Neural cell (in vitro differentiated cells): ENCODE measurements around the gene PCGF3. TPM values are rescaled to one million over a fixed set of nuclear protein-coding genes. Genes with fewer than 3 reads are reported as not detected.

ENCODE experiments used
- H2AFZ ChIP-seq: fragments of 200-600, 300-800 bp; sonication (generic), shearing (Covaris generic); 2 replicates; pipeline ENCODE4 v1.6.0; 2014; ENCODE audit warnings: low read depth, mild to moderate bottlenecking, antibody characterized with exemption, low read length, moderate library complexity
- H3F3A ChIP-seq: fragments of 200-600 bp; shearing (Covaris generic); 2 replicates; pipeline ENCODE4 v1.6.1; 2016; ENCODE audit warnings: mild to moderate bottlenecking, moderate library complexity, mixed read lengths, antibody characterized with exemption, low read length; ENCODE audit not compliant: insufficient read depth, poor library complexity, severe bottlenecking
- H3K27ac ChIP-seq: fragments of 200-600, 300-800 bp; sonication (generic), shearing (Covaris generic); 2 replicates; pipeline ENCODE4 v1.5.1; 2014; ENCODE audit warnings: mild to moderate bottlenecking, low read length, moderate library complexity
- H3K27me3 ChIP-seq: fragments of 300-800, 200-600 bp; sonication (generic), shearing (Covaris generic); 2 replicates; pipeline ENCODE4 v1.6.0; 2014; ENCODE audit warnings: mild to moderate bottlenecking, low read depth, low read length, moderate library complexity; ENCODE audit not compliant: insufficient read depth
- H3K36me3 ChIP-seq: fragments of 300-800, 200-600 bp; sonication (generic), shearing (Covaris generic); 2 replicates; pipeline ENCODE4 v1.5.1; 2014; ENCODE audit warnings: mild to moderate bottlenecking, antibody characterized with exemption, low read length, moderate library complexity; ENCODE audit not compliant: insufficient read depth
- H3K4me2 ChIP-seq: fragments of 300-800, 200-600 bp; sonication (generic), shearing (Covaris generic); 2 replicates; pipeline ENCODE4 v1.6.0; 2014; ENCODE audit warnings: mild to moderate bottlenecking, low read length
- H3K4me3 ChIP-seq: fragments of 300-800, 200-600 bp; sonication (generic), shearing (Covaris generic); 2 replicates; pipeline ENCODE4 v1.5.1; 2014; ENCODE audit warnings: mild to moderate bottlenecking, low read length, moderate library complexity
- H3K79me2 ChIP-seq: fragments of 200-600 bp; shearing (Covaris generic); replicated peaks from 2 replicates; pipeline ENCODE4 v1.6.0; 2014; ENCODE audit warnings: mild to moderate bottlenecking, low read length, moderate library complexity; ENCODE audit not compliant: insufficient read depth
- H3K9ac ChIP-seq: fragments of 300-800, 200-600 bp; sonication (generic), shearing (Covaris generic); 2 replicates; pipeline ENCODE4 v1.6.1; 2016; ENCODE audit warnings: mild to moderate bottlenecking, low read length, mixed read lengths
- H3K9me2 ChIP-seq: fragments of 200-600 bp; shearing (Covaris generic); 2 replicates; pipeline ENCODE4 v1.6.1; 2016; ENCODE audit warnings: mild to moderate bottlenecking, low read length, mixed read lengths; ENCODE audit not compliant: insufficient read depth
- H3K9me3 ChIP-seq: fragments of 200-600, 300-800 bp; sonication (generic), shearing (Covaris generic); 2 replicates; pipeline ENCODE4 v1.6.1; 2016; ENCODE audit warnings: mild to moderate bottlenecking, mixed run types, low read length, moderate library complexity, mixed read lengths
- H4K20me1 ChIP-seq: fragments of 200-600 bp; shearing (Covaris generic); 2 replicates; pipeline ENCODE4 v1.6.1; 2016; ENCODE audit warnings: mild to moderate bottlenecking, mixed run types; ENCODE audit not compliant: insufficient read depth
- CTCF ChIP-seq: fragments of 450-650 bp; IDR thresholded peaks from 2 replicates; pipeline ENCODE4 v1.5.1; 2014; ENCODE audit warnings: antibody characterized with exemption, mild to moderate bottlenecking, moderate library complexity; ENCODE audit not compliant: poor library complexity, severe bottlenecking
- EP300 ChIP-seq: fragments of 450-650 bp; conservative IDR thresholded peaks from 2 replicates; pipeline ENCODE4 v1.6.1; 2014; ENCODE audit warnings: antibody characterized with exemption, mild to moderate bottlenecking, moderate library complexity; ENCODE audit not compliant: poor library complexity, severe bottlenecking
- EZH2 ChIP-seq: fragments of 200-600, 300-800 bp; shearing (Covaris generic), sonication (generic); IDR thresholded peaks from 2 replicates; pipeline ENCODE4 v1.6.1; 2014; ENCODE audit warnings: antibody characterized with exemption, low read length, borderline replicate concordance, mild to moderate bottlenecking; ENCODE audit not compliant: insufficient read depth, poor library complexity, severe bottlenecking
- MXI1 ChIP-seq: fragments of 450-650 bp; conservative IDR thresholded peaks from 2 replicates; pipeline ENCODE4 v1.6.1; 2014; ENCODE audit warnings: antibody characterized with exemption, mild to moderate bottlenecking; ENCODE audit not compliant: poor library complexity, severe bottlenecking
- POLR2AphosphoS5 ChIP-seq: IDR thresholded peaks from 2 replicates; pipeline ENCODE4 v1.6.1; 2012
- RAD21 ChIP-seq: fragments of 450-650 bp; conservative IDR thresholded peaks from 2 replicates; pipeline ENCODE4 v1.6.1; 2014; ENCODE audit warnings: antibody characterized with exemption, mild to moderate bottlenecking, moderate library complexity
- SMC3 ChIP-seq: fragments of 450-650 bp; conservative IDR thresholded peaks from 2 replicates; pipeline ENCODE4 v1.6.1; 2014; ENCODE audit warnings: antibody characterized with exemption, mild to moderate bottlenecking, moderate library complexity; ENCODE audit not compliant: poor library complexity
- TAF1 ChIP-seq: IDR thresholded peaks from 2 replicates; pipeline ENCODE4 v1.6.1; 2012; ENCODE audit warnings: low read depth
- polyA plus RNA-seq: library from polyadenylated mRNA; depleted of rRNA; stranded (reverse); fragments of >200 nt; gene quantifications from 2 replicates; pipeline ENCODE4 v1.2.3, GENCODE V29; 2014
- TF ChIP-seq, protein P1 (sequence below): IDR thresholded peaks from 2 replicates; pipeline ENCODE4 v1.6.1; 2012; ENCODE audit warnings: borderline replicate concordance

PCGF3 gene
- polyA plus RNA-seq, 1 donor from 2014 or later: 117 TPM

- H3K4me2 ChIP-seq: no peak overlapping the region
- no peaks in the 10 kb centered on the region for H4K20me1 ChIP-seq
- no peaks in the 10 kb centered on the region for H3K9me2 ChIP-seq
- peaks cover 31% of the 10 kb centered on the region for H3K27me3 ChIP-seq
- no peak overlapping the region for H3K9ac ChIP-seq
- no peaks in the 10 kb centered on the region for H3K36me3 ChIP-seq
- no peaks in the 10 kb centered on the region for H3K9me3 ChIP-seq
- H3F3A ChIP-seq: no peaks in the 10 kb centered on the region
- no peak for TF ChIP-seq RAD21
- TF ChIP-seq EP300: no peak
- TF ChIP-seq CTCF: no peak
- no peak for TF ChIP-seq MXI1
- no peak for TF ChIP-seq EZH2
- TF ChIP-seq, protein P1, sequence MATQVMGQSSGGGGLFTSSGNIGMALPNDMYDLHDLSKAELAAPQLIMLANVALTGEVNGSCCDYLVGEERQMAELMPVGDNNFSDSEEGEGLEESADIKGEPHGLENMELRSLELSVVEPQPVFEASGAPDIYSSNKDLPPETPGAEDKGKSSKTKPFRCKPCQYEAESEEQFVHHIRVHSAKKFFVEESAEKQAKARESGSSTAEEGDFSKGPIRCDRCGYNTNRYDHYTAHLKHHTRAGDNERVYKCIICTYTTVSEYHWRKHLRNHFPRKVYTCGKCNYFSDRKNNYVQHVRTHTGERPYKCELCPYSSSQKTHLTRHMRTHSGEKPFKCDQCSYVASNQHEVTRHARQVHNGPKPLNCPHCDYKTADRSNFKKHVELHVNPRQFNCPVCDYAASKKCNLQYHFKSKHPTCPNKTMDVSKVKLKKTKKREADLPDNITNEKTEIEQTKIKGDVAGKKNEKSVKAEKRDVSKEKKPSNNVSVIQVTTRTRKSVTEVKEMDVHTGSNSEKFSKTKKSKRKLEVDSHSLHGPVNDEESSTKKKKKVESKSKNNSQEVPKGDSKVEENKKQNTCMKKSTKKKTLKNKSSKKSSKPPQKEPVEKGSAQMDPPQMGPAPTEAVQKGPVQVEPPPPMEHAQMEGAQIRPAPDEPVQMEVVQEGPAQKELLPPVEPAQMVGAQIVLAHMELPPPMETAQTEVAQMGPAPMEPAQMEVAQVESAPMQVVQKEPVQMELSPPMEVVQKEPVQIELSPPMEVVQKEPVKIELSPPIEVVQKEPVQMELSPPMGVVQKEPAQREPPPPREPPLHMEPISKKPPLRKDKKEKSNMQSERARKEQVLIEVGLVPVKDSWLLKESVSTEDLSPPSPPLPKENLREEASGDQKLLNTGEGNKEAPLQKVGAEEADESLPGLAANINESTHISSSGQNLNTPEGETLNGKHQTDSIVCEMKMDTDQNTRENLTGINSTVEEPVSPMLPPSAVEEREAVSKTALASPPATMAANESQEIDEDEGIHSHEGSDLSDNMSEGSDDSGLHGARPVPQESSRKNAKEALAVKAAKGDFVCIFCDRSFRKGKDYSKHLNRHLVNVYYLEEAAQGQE: no peak
- TF ChIP-seq TAF1: no peak
- TF ChIP-seq POLR2AphosphoS5: no peak
- H2AFZ ChIP-seq: no peak overlapping the region
- H3K79me2 ChIP-seq: no peaks in the 10 kb centered on the region
- no peak overlapping the region for H3K4me3 ChIP-seq
- H3K27ac ChIP-seq: no peak overlapping the region
These were observed 88.4 kb downstream of the PCGF3 start for GRCh38 chr4:793941-794621.

DNA sequence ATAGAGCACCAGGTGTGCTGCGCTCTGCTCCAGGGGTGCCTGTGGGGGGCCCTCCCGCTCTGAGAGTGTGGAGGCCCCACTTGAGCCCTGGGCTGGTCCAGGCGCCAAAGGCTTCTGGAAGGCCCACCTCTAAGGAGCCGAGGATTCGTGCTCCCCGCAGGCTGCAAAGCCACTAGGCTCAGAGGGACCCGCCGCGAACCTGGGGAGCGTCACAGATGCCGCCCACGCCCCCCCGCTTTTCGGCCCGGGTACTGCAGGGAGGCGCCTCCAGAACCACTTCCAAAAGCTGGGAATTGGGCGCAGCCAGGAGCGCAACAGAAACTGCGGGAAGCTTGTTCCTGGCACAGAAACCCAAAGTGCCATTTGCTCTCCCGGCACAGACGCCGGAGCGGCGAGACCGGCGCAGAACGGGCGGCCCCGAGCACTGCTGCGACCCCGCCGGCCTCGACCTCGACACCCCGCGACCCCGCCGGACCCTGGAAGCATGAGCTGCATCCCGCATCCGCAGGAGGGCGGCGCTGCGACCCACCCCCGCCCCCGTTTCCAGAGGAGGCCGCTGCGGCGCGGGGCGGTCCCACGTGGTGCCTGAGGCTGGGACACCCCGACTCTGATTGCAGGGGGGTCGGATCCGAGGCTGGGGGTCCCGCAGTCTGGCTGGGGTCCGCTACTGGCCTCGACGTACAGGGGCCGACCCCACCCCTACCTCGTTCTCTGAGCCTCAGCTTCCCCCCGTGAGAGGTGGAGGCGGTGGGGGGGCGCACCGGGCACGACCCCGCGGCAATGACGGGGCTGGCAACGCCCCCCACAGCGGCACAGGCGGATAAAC is 89.5 kb downstream of the PCGF3 start:
- Histone ChIP-seq H3K4me3 (no peak overlapping the region), H3K27ac (no peak overlapping the region), H3K9ac (no peak overlapping the region)

More for the DNA sequence above, 89.5 kb downstream of the PCGF3 start:
- peaks cover 31% of the 10 kb centered on the region for H3K27me3 ChIP-seq
- no peaks in the 10 kb centered on the region for H3K79me2 ChIP-seq
- no peaks in the 10 kb centered on the region for H3K36me3 ChIP-seq
- H4K20me1 ChIP-seq: no peaks in the 10 kb centered on the region
- H3K9me2 ChIP-seq: no peaks in the 10 kb centered on the region
- TF ChIP-seq, protein P1: no peak
- TF ChIP-seq TAF1 (no peak), CTCF (no peak), SMC3 (no peak), EZH2 (no peak)
- H3K4me2 ChIP-seq: no peak overlapping the region
- H3F3A ChIP-seq: no peaks in the 10 kb centered on the region
- no peaks in the 10 kb centered on the region for H3K9me3 ChIP-seq
- no peak overlapping the region for H2AFZ ChIP-seq
